LNCaP clone FGC (cell line): ENCODE data around the gene TBC1D16.

Experiments used
- DNase-seq: peaks from one replicate; pipeline ENCODE4 v3.0.0-alpha.2; 2011; ENCODE audit warnings: low read depth
- H3K4me3 ChIP-seq: 2 replicates; pipeline ENCODE4 v1.5.1; 2011; ENCODE audit warnings: mild to moderate bottlenecking, low read depth, low read length, control low read depth
- TF ChIP-seq, protein P1 (sequence below): IDR thresholded peaks from 2 replicates; pipeline ENCODE4 v1.5.1; 2012; ENCODE audit warnings: mild to moderate bottlenecking; ENCODE audit not compliant: control insufficient read depth, insufficient read depth; ENCODE audit errors: extremely low read depth

TBC1D16 gene

GRCh38 chr17:79930062-79930876 is 105.4 kb downstream of the TBC1D16 start:
- DNase-seq: no peak
- TF ChIP-seq, protein P1, sequence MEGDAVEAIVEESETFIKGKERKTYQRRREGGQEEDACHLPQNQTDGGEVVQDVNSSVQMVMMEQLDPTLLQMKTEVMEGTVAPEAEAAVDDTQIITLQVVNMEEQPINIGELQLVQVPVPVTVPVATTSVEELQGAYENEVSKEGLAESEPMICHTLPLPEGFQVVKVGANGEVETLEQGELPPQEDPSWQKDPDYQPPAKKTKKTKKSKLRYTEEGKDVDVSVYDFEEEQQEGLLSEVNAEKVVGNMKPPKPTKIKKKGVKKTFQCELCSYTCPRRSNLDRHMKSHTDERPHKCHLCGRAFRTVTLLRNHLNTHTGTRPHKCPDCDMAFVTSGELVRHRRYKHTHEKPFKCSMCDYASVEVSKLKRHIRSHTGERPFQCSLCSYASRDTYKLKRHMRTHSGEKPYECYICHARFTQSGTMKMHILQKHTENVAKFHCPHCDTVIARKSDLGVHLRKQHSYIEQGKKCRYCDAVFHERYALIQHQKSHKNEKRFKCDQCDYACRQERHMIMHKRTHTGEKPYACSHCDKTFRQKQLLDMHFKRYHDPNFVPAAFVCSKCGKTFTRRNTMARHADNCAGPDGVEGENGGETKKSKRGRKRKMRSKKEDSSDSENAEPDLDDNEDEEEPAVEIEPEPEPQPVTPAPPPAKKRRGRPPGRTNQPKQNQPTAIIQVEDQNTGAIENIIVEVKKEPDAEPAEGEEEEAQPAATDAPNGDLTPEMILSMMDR: no peak
- H3K4me3 ChIP-seq: peak overlapping the region; percentile 35

GRCh38 chr17:79929257-79930061 is 106.2 kb downstream of the TBC1D16 start:
- DNase-seq: no peak
- H3K4me3 ChIP-seq: no peak overlapping the region
- TF ChIP-seq, protein P1: no peak

DNA sequence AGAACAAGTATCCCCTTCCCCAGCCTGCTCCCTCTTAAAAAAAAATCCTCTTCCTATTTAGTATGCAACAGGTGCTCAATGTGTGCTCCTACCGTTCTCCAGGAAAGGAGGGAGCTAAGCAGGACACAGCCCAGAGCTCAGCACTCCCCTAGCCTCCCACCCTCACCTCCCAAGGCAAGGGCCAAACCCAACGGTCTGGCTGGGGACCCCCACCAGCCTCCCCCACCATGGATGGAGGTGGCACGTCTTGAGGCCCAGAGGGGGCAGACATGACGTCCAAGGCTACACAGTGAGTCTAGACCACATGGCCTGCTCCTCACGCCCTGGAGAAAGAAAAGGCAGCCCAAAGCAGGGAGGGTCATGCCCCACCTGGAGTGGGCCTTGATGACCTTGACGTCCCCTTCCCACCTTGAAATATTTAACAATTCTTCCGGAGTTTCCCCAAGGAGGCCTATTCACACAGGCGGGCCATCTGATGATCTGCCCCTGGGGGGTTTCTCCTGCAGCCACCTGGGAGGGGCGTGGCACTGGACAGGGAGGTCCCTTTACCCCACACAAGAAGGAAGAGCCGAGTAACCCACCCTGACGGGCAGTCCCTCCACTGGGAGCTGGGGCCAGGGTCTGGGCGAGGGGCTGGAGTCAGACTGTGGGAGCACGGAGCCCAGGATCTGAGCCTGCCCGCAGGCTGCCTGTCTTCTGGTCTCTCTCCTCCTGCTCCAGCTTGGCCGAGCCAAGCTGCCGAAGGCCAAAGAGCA is 107.0 kb downstream of the TBC1D16 start:
- TF ChIP-seq, protein P1: no peak
- no peak for DNase-seq
- no peak overlapping the region for H3K4me3 ChIP-seq

- TF ChIP-seq, protein P1: no peak
- H3K4me3 ChIP-seq: no peak overlapping the region
- no peak for DNase-seq
Measured at GRCh38 chr17:79927688-79928501, 107.8 kb downstream of the TBC1D16 start.

DNA sequence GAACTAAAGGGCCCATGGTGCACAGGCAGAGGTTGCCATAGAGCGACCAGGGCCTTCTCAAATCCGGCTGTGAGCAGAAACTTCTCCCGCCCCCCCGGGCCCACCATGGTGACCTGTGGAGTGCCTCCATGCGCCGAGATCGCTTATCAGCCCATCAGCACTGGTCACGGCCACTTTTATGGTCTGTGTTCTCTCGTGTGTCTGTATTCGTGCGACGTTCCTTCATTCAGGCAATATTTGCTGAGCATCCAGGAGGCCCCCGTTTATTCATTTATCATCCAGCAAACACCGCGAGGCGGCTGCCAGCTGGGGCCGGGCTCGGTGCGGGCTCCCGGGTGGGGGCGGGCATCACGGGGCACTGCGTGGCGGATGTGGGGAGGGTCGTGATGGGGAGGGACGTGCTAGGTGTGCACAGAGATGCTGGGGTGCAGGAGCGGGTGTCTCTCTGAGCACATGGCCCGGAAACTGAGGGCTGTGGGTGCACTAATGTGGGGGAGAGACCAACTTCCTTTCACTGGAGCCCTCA is 108.5 kb downstream of the TBC1D16 start:
- H3K4me3 ChIP-seq: no peak overlapping the region
- no peak for DNase-seq
- TF ChIP-seq, protein P1: no peak

DNA sequence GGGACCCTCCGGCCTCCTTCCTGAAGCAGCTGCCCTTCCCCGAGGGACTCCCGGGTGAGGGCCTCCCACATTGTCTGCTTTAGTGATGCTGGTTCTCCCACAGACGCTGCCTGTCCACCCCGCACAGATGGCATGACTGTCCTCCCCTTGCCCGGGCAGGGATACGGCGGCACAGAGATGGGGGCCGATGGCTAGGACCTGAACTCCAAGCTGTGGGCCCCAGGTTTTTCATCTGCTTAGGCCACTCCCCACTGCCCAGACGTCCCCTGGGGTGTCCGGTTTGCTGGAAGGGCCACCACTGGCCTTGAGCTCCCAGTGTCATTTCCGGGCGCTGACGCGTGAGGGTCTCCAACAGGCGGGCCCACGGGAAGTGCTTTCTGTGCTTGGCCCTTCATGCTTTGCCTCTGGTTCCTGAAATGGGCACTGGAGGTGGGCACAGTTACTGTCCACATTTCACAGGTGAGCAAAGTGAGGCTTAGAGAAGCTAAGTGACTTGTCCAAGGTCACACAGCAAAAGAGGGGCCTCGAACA is 109.0 kb downstream of the TBC1D16 start:
- TF ChIP-seq, protein P1: no peak
- no peak for DNase-seq
- H3K4me3 ChIP-seq: no peak overlapping the region
